Inflammatory macrophage treated with lipopolysaccharide for 4 hours (primary cell): Measurements from ENCODE around the gene CYB5R3.
"Not testable (repeated sequence)": the region's sequence is repeated elsewhere in the genome, so short reads cannot be mapped to it uniquely, and the experiment has no call there.

Experiments
- DNase-seq: peaks from one replicate; pipeline ENCODE4 v3.0.0-alpha.2; 2020

Gene CYB5R3

DNA sequence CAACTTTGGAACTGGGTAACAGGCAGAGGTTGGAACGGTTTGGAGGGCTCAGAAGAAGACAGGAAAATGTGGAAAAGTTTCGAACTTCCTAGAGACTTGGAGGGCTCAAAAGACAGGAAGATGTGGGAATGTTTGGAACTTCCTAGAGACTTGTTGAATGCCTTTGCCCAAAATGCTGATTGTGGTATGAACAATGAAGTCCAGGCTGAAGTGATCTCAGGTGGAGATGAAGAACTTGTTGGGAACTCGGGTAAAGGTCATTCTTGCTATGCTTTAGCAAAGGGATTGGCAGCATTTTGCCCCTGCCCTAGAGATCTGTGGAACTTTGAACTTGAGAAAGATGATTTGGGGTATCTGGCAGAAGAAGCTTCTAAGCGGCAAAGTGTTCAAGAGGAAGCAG, 28.7 kb upstream of the CYB5R3 start:
- DNase-seq: not testable (repeated sequence)

DNA sequence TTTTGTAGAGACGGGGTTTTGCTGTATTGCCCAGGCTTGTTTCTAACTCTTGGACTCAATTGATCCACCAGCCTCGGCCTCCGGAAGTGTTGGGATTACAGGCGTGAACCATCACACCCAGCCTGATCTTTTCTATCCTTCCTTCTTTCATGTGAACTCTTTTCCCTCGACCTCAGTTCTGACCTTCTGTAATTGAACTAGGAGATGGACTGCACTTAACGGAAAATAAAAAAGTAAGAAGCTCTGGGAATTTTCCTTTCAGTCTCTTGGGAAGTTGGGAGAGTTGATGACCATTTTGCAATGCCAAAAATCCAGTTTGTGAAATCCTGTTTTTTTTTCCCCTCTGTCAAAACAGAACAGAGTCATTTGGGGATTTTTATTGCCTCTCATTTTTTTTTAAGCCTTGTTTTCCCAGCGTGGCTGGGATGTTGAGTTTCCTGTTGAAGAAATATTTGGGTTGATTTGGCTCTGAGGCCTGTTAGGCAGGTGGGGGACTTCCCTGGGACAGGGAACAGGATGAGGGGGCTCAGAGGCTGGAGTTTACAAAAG, 26.9 kb upstream of the CYB5R3 start:
- DNase-seq: peak; percentile 82

- peak; percentile 64 for DNase-seq
Measured at GRCh38 chr22:42673898-42674401, 24.8 kb upstream of the CYB5R3 start.

GRCh38 chr22:42673071-42673470, 23.9 kb upstream of the CYB5R3 start:
- DNase-seq: not testable (repeated sequence)

DNA sequence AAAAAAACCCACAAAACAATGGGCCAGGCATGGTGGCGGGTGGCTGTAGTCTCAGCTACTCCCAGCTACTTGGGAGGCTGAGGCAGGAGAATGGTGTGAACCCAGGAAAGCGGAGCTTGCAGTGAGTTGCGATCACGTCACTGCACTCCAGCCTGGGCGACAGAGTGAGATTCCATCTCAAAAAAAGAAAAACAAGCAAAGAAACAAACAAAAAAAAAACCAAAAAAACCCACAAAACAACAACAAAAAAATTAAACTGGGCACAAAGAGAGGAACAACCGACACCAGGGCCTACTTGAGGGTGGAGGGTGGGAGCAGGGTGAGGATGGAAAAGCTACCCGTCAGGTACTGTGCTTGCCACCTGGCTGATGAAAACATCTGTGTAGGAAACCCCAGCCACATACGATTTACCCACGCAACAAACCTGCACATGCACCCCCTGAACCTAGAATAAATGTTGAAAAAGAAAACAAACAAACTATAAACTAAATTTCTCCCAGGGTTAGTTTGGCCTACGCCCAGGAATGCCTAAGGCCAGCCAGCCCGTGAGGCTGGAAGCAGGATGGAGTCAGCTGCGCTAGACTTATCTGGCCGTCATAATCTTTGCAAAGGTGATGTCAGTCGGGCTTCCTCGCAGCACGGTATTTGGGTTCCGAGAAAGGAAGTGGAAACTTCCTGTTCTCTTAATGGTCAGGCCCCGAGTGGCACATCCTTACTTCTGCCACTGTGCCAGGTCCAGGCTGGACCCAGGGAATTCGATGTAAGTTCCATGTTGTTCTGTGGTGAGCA, 21.9 kb upstream of the CYB5R3 start:
- peak; percentile 63 for DNase-seq

DNA sequence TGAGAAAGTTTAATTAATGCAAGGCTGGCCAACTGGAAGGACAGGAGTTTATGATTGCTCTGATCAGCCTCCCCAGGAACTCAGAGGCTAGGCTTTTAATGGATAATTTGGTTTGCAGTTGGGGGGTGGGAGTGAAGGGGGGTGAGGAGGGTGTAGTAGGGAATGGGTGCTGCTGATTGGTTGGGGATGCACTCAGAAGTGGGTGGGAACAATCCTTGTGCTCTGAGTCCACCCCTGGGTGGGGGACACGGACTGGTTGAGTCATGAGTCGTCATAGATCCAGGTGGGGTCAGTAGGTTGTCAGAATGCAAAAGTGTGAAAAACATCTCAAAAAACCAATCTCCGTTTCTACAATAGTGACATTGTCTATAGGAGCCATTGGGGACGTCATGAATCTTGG, 20.9 kb upstream of the CYB5R3 start:
- DNase-seq: no peak

- not testable (repeated sequence) for DNase-seq
Measured at GRCh38 chr22:42666393-42666792, 17.2 kb upstream of the CYB5R3 start.

GRCh38 chr22:42664976-42665831, 16.0 kb upstream of the CYB5R3 start:
- DNase-seq: no peak

- DNase-seq: peak; percentile 68
Measured at GRCh38 chr22:42661985-42662831, 13.0 kb upstream of the CYB5R3 start.

DNA sequence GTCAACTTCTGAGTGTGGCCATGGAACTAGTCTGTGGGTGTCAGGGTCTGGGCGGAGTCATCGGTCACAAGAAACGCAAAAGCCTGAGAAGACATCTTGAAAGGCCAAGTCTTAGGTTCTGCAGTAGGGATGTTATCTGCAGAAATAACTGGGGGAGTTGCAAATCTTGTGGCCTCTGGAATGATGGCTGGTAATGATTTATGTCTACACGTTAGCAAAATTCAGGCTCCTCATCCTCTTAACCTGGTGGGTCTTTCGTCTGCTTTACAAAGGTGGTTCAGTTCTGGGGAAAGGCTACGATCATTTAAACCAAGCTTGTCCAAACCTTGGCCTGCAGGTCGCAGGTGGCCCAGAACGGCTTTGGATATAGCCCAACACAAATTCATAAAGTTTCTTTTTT, 7.4 kb upstream of the CYB5R3 start:
- DNase-seq: no peak

GRCh38 chr22:42655693-42656092, 6.5 kb upstream of the CYB5R3 start:
- no peak for DNase-seq

- DNase-seq: no peak
Measured at GRCh38 chr22:42654436-42655073, 5.4 kb upstream of the CYB5R3 start.

- DNase-seq: peak; percentile 41
Measured at GRCh38 chr22:42653999-42654398, 4.8 kb upstream of the CYB5R3 start.

DNA sequence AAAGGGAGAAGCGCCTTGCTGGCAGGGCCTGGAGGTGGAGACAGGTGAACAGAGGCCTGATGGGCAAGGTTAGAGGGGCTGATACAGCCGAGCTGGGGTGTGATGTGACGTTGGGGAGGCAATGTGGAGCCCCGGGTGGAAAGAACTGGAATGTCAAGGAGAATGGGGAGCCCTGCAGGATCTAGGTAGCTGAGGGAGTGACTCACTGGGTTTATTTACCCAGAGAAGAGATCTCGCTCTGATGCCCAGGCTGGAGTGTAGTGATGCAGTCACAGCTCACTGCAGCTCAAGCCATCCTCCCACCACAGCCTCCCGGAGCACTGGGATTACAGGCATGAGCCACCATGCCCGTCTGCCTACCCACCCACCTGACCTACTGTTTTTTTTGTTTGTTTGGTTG, 1.9 kb upstream of the CYB5R3 start:
- DNase-seq: no peak

DNA sequence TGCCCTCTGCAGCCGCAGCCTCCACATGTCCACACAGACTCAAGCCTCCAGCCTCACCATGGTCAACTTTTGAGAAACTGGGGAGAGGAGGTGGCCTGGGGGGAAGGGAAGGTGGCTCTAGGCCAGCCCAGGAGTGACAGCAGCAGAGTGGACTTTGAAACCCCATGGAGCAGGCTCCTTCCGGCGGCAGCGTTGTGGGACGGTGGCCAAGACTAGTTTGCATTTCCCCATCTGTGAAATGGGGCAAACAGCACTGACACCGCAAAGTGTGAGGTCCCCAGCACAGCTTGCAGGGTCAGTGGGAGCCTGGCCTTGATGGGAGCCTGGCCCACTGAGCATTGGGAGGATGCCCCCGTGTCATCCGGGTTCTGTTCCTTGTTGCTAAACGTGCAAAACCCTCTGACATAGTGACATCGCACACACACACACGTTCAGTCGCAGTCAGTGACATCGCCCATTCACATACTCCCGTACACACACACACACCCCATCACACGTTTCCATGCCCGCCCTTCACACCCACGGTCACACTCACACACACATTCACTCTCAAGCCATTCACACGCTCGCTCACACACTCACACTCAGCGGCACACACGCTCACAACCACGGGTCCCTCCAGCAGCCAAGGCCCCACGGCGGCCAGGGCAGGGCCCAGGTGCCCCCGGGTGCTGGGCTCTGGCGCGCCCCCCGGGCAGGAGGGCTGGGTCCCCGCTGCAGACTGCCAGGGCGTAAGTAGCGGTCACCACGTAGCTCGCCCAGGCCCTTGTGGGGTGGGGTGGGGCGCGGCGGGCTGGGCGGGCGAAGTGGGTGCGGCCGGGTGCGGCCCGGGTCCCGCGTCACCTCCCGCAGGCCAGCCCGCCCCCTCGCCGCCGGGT, 585 bp downstream of the CYB5R3 start:
- peak; percentile 61 for DNase-seq

DNA sequence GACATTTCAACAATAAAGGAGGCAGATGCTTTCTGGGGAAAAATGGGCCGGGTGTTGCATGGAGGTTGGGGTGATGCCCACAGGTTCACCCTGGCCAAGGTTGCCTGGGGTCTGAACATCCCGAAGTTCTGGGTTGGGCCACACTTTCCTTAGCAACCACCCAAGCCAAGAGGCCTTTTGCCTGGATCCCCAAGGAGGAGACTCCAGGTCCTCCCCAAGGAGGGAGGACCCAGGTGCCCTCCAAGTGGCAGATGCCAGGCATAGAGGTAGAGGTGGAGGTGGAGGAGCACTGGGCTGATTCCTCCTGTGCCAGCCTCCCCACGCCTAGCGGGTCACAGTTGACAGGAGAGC, 1.2 kb downstream of the CYB5R3 start:
- DNase-seq: no peak

DNA sequence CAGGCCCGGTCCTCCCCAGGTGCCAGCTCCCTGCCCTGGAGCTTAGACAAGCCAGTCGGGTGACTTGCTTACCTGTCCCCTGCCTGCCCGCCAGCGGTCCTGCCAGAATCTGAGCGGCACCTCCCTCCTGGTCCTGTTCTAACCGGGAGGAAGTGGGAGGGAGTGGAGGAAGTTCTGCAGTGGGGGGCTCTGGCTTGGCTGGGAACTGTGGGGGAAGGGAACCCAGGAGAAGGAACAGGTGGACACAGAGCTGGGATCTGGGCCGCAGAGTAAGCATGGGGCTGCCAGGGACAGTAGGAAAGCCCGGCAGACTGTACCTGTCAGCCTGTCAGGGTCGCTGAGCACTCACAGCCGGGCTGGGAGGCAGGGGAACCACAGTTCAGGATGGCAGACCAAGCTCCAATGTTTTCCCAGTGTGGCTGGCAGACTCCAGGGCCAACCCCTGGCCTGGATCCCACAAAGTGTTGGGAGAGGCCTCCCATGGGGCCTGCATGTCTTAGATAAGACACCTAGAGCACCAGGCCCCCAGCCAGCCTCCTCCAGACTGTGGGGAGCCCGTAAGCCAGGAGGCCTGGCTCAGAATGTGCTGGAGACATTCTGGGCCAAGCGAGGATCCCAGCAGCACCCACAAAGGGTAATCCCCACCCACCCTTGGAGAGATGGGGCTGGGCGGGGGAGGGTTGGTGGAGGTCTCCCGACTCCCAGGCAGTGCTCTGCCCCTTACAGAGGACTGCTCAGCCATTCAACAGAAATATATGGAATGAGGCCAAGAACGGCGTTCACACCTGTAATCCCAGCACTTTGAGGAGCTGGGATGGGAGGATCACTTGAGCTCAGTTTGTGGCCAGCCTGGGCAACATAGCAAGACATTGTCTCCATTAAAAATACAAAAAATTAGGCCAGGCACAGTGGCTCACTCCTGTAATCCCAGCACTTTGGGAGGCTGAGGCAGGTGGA, 2.3 kb downstream of the CYB5R3 start:
- DNase-seq: no peak

DNA sequence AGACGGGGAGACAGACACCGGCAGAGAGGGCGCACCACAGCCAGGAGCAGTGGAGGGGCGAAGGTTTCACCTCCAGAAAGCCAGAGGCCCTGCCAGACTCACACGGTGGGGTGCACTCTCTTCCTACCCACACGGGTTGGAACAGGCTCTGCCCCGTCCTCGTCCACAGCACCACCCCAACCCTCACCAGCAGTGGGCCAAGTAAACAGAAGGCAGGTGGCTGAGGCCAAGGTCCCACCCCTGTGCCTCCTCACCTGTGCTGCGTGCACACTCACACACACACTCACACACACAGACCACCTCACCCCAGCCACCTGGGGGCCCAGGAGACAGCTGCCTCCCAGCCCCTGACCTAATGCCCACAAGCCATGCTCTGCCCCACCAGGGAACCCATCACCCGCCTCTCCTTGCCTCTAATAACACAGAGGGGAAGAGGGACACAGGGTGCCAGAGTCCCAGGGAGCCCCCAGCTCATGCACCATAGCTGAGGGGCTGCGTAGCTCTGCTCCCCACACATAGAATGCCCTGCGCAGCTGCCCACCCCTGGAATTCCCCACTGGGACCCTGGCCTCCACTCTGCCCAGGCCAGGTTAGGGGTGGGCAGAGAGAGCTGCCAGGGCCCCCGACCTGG, 3.1 kb downstream of the CYB5R3 start:
- DNase-seq: no peak

DNA sequence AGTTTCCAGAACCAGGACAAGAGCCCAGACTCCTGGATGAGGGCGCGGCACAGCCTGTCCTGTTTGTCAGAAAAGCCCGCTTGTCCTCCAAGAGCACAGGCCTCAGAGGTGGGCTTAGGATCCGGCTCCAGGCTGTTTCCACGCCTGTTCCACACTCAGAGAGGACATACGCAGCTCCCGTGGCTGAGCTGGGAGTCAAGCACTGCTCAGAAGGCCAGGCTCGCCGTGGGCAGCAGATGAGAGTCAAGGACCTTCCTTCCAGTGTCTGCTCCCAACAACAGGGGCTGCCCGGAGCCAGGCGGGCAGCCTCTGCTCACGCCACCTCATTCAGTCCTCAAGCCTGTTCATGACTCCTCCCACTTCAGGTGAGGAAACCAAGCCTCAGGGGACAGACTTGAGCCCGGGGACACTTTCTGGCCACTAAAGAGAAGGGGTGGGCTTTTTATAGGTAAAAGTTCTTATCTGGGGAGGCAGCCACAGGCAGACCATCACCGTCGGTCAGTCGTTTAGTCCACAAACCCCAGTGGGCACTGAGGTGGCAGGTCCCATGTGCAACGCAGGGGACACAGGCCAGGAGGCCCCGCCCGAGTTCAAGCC, 3.8 kb downstream of the CYB5R3 start:
- no peak for DNase-seq
